GM23338 (cell line): Measurements from ENCODE around the gene CBLC. TPM values are rescaled to one million over a fixed set of nuclear protein-coding genes. Genes with fewer than 3 reads are reported as not detected.

Experiments used
- ATAC-seq: fragments of 200-7000 bp; cut with Tn5 transposase; 3 replicates; pipeline ENCODE4 v1.9.1; 2020
- DNase-seq: peaks from one replicate; pipeline ENCODE4 v3.0.0-alpha.2; 2015; ENCODE audit warnings: low spot score
- H2AFZ ChIP-seq: fragments of 200-600 bp; sonication (generic); 2 replicates; pipeline ENCODE4 v1.8.0; 2016; ENCODE audit warnings: antibody characterized with exemption, mild to moderate bottlenecking, moderate library complexity
- H3F3A ChIP-seq: fragments of 200-600 bp; sonication (generic); replicated peaks from 2 replicates; pipeline ENCODE4 v1.8.0; 2017; ENCODE audit warnings: antibody characterized with exemption, mixed run types, low read depth
- H3K27ac ChIP-seq: fragments of 200-600 bp; sonication (generic); 2 replicates; pipeline ENCODE4 v1.6.1; 2016; ENCODE audit warnings: low read depth
- H3K27me3 ChIP-seq: fragments of 200-600 bp; sonication (generic); 2 replicates; pipeline ENCODE4 v1.8.0; 2016; ENCODE audit warnings: mild to moderate bottlenecking, mixed run types, moderate library complexity; ENCODE audit not compliant: insufficient read depth
- H3K36me3 ChIP-seq: fragments of 200-600 bp; sonication (generic); 2 replicates; pipeline ENCODE4 v1.8.0; 2016; ENCODE audit warnings: mild to moderate bottlenecking; ENCODE audit not compliant: insufficient read depth
- H3K4me1 ChIP-seq: fragments of 200-600 bp; sonication (generic); 2 replicates; pipeline ENCODE4 v1.8.0; 2016; ENCODE audit warnings: mild to moderate bottlenecking, moderate library complexity; ENCODE audit not compliant: insufficient read depth
- H3K4me2 ChIP-seq: fragments of 200-600 bp; sonication (generic); 2 replicates; pipeline ENCODE4 v1.7.1; 2017; ENCODE audit warnings: mixed run types
- H3K4me3 ChIP-seq: fragments of 200-600 bp; sonication (generic); 2 replicates; pipeline ENCODE4 v1.6.1; 2016; ENCODE audit warnings: mixed run types
- H3K79me2 ChIP-seq: fragments of 200-600 bp; sonication (generic); replicated peaks from 2 replicates; pipeline ENCODE4 v1.8.0; 2017; ENCODE audit warnings: mild to moderate bottlenecking; ENCODE audit not compliant: insufficient read depth
- H3K9me2 ChIP-seq: fragments of 200-600 bp; sonication (generic); 2 replicates; pipeline ENCODE4 v1.8.0; 2017; ENCODE audit not compliant: insufficient read depth
- H4K20me1 ChIP-seq: fragments of 200-600 bp; sonication (generic); replicated peaks from 2 replicates; pipeline ENCODE4 v1.8.0; 2017; ENCODE audit warnings: mild to moderate bottlenecking; ENCODE audit not compliant: insufficient read depth
- H3K27ac Mint-ChIP-seq: 2 replicates; pipeline ENCODE4 v1.8.0; 2020; ENCODE audit warnings: inconsistent platforms, mild to moderate bottlenecking, moderate library complexity, mixed read lengths
- H3K27me3 Mint-ChIP-seq: 3 replicates; pipeline ENCODE4 v1.8.0; 2022; ENCODE audit warnings: low read depth, mild to moderate bottlenecking, moderate library complexity, mixed read lengths, inconsistent platforms; ENCODE audit not compliant: insufficient read depth, poor library complexity
- H3K36me3 Mint-ChIP-seq: 3 replicates; pipeline ENCODE4 v1.8.0; 2021; ENCODE audit warnings: low read depth, mild to moderate bottlenecking, inconsistent platforms, moderate library complexity, mixed read lengths
- H3K4me1 Mint-ChIP-seq: 3 replicates; pipeline ENCODE4 v1.8.0; 2020; ENCODE audit warnings: mild to moderate bottlenecking, inconsistent platforms, mixed read lengths
- H3K4me3 Mint-ChIP-seq: 3 replicates; pipeline ENCODE4 v1.8.0; 2021; ENCODE audit warnings: moderate library complexity, mild to moderate bottlenecking, inconsistent platforms, mixed read lengths
- H3K9me3 Mint-ChIP-seq: 3 replicates; pipeline ENCODE4 v1.8.0; 2020; ENCODE audit warnings: moderate library complexity, mild to moderate bottlenecking, inconsistent platforms, mixed read lengths
- CREB1 ChIP-seq: fragments of 250-450 bp; sonication (Bioruptor Pico); IDR thresholded peaks from 2 replicates; pipeline ENCODE4 v1.5.0; 2020; ENCODE audit warnings: low read depth, mild to moderate bottlenecking, moderate library complexity
- EZH2 ChIP-seq: fragments of 200-600 bp; sonication (generic); IDR thresholded peaks from one replicate; pipeline ENCODE4 v1.8.0; 2017; ENCODE audit warnings: antibody characterized with exemption, mild to moderate bottlenecking, low read depth; ENCODE audit not compliant: unreplicated experiment
- EZH2phosphoT487 ChIP-seq: fragments of 200-600 bp; sonication (generic); IDR thresholded peaks from one replicate; pipeline ENCODE4 v1.8.1; 2018; ENCODE audit warnings: antibody characterized with exemption; ENCODE audit not compliant: unreplicated experiment
- NANOG ChIP-seq: IDR thresholded peaks from 2 replicates; pipeline ENCODE4 v1.6.1; 2016; ENCODE audit warnings: antibody characterized with exemption, borderline replicate concordance
- POLR2AphosphoS5 ChIP-seq: IDR thresholded peaks from 2 replicates; pipeline ENCODE4 v1.6.1; 2016; ENCODE audit warnings: antibody characterized with exemption, low read depth
- STAT1 ChIP-seq: IDR thresholded peaks from one replicate; pipeline ENCODE4 v1.6.1; 2016; ENCODE audit warnings: antibody characterized with exemption; ENCODE audit not compliant: unreplicated experiment
- ZNF114 ChIP-seq: fragments of 250-450 bp; sonication (Bioruptor Pico); IDR thresholded peaks from 2 replicates; pipeline ENCODE4 v1.5.0; 2020; ENCODE audit warnings: mild to moderate bottlenecking, moderate library complexity
- ZNF331 ChIP-seq: fragments of 250-450 bp; sonication (Bioruptor Pico); IDR thresholded peaks from 2 replicates; pipeline ENCODE4 v1.5.0; 2020; ENCODE audit warnings: low read depth, mild to moderate bottlenecking, moderate library complexity
- polyA plus RNA-seq: library from polyadenylated mRNA; unstranded; fragments of >200 nt; fragmentation: Nextera tagmentation; extraction: Ambion mirVana; gene quantifications from 2 replicates; pipeline ENCODE4 v1.2.1, GENCODE V29; 2016
- total RNA-seq: library from RNA; depleted of rRNA; stranded (reverse); fragments of >200 nt; shearing (Covaris generic); gene quantifications from 2 replicates; pipeline ENCODE4 v1.2.3, GENCODE V29; 2014
- TF ChIP-seq, protein P1 (sequence below): fragments of 250-450 bp; sonication (Bioruptor Pico); IDR thresholded peaks from 2 replicates; pipeline ENCODE4 v1.5.0; 2020; ENCODE audit warnings: mild to moderate bottlenecking, moderate library complexity
- TF ChIP-seq, protein P2 (sequence below): IDR thresholded peaks from 2 replicates; pipeline ENCODE4 v1.6.1; 2016; ENCODE audit warnings: antibody characterized with exemption
- TF ChIP-seq, protein P3 (sequence below), 2 experiments: fragments of 200-600 bp in 1 of 2; sonication (generic) in 1 of 2; conservative IDR thresholded peaks; 2 replicates each; pipeline versions ENCODE4 v1.5.1 to v1.6.1; 2016 to 2017; ENCODE audit warnings: antibody characterized with exemption in 2 of 2, low read depth in 2 of 2, mild to moderate bottlenecking in 2 of 2, moderate library complexity in 1 of 2

CBLC gene
- total and polyA plus RNA-seq, 2 experiments from 2014 or later: 14.5 to 29.3 TPM

DNA sequence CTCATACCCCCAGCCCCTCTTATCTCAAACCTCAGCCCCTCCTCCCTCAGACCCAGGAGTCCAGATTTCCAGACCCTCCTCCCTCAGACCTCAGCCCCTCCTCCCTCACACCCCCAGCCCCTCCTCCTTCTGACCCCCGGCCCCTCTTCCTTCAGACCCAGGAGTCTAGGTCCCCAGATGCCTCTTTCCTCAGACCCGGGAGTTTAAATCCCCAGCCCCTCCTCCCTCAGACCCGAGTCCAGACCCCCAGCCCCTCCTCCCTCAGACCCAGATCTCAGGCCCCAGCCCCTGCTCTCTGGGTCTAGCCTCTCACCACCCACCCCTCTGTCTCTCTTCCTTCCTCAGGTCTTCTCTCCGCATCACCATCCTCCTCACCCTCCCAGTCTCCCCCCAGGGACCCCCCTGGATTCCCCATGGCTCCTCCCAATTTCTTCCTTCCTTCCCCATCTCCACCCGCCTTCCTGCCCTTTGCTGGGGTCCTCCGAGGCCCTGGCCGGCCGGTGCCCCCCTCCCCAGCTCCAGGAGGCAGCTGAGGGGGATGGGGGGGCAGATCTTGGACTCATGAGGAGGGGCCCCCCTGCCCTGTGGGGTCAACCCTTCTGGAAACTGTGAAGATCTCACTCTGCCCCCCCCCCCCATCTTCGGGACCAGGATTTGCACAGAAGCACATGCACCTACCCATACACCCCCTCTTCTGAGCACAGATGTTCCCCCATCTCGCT, 18.4 kb upstream of the CBLC start (continued):
- TF ChIP-seq, protein P1, sequence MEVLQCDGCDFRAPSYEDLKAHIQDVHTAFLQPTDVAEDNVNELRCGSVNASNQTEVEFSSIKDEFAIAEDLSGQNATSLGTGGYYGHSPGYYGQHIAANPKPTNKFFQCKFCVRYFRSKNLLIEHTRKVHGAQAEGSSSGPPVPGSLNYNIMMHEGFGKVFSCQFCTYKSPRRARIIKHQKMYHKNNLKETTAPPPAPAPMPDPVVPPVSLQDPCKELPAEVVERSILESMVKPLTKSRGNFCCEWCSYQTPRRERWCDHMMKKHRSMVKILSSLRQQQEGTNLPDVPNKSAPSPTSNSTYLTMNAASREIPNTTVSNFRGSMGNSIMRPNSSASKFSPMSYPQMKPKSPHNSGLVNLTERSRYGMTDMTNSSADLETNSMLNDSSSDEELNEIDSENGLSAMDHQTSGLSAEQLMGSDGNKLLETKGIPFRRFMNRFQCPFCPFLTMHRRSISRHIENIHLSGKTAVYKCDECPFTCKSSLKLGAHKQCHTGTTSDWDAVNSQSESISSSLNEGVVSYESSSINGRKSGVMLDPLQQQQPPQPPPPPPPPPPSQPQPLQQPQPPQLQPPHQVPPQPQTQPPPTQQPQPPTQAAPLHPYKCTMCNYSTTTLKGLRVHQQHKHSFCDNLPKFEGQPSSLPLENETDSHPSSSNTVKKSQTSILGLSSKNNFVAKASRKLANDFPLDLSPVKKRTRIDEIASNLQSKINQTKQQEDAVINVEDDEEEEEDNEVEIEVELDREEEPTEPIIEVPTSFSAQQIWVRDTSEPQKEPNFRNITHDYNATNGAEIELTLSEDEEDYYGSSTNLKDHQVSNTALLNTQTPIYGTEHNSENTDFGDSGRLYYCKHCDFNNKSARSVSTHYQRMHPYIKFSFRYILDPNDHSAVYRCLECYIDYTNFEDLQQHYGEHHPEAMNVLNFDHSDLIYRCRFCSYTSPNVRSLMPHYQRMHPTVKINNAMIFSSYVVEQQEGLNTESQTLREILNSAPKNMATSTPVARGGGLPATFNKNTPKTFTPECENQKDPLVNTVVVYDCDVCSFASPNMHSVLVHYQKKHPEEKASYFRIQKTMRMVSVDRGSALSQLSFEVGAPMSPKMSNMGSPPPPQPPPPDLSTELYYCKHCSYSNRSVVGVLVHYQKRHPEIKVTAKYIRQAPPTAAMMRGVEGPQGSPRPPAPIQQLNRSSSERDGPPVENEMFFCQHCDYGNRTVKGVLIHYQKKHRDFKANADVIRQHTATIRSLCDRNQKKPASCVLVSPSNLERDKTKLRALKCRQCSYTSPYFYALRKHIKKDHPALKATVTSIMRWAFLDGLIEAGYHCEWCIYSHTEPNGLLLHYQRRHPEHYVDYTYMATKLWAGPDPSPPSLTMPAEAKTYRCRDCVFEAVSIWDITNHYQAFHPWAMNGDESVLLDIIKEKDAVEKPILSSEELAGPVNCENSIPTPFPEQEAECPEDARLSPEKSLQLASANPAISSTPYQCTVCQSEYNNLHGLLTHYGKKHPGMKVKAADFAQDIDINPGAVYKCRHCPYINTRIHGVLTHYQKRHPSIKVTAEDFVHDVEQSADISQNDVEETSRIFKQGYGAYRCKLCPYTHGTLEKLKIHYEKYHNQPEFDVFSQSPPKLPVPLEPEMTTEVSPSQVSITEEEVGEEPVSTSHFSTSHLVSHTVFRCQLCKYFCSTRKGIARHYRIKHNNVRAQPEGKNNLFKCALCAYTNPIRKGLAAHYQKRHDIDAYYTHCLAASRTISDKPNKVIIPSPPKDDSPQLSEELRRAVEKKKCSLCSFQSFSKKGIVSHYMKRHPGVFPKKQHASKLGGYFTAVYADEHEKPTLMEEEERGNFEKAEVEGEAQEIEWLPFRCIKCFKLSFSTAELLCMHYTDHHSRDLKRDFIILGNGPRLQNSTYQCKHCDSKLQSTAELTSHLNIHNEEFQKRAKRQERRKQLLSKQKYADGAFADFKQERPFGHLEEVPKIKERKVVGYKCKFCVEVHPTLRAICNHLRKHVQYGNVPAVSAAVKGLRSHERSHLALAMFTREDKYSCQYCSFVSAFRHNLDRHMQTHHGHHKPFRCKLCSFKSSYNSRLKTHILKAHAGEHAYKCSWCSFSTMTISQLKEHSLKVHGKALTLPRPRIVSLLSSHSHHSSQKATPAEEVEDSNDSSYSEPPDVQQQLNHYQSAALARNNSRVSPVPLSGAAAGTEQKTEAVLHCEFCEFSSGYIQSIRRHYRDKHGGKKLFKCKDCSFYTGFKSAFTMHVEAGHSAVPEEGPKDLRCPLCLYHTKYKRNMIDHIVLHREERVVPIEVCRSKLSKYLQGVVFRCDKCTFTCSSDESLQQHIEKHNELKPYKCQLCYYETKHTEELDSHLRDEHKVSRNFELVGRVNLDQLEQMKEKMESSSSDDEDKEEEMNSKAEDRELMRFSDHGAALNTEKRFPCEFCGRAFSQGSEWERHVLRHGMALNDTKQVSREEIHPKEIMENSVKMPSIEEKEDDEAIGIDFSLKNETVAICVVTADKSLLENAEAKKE (CRISPR knock-in tag): no peak
- TF ChIP-seq ZNF331 (CRISPR knock-in tag): no peak
- no peak for TF ChIP-seq STAT1

DNA sequence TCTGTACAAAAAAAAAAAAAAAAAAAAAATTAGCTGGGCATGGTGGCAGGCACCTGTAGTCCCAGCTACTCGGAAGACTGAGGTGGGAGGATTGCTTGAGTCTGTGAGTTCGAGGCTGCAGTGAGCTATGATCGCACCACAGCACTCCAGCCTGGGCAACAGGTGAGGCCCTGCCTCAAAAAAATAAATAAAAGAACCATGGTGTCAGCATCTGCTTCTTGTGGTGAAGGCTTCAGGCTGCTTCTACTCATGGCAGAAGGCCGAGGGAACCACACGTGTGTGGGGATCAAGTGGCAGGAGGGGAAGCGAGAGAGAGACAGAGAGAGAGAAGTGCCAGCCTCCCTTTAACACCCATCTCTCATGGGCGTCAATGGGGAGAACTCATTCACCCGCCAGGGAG, 15.7 kb upstream of the CBLC start:
- ATAC-seq (no peak), DNase-seq (no peak)
- H3K27me3 Mint-ChIP-seq: peaks cover 21% of the 10 kb centered on the region
- Histone ChIP-seq H3F3A (0 out of 2 replicates have a peak, but pooled peaks cover 6% of the 10 kb centered on the region), H3K9me2 (no peaks in the 10 kb centered on the region), H3K4me1 (peaks cover 7% of the 10 kb centered on the region; the same call in 1 of the 2 replicates), H4K20me1 (no peaks in the 10 kb centered on the region), H2AFZ (no peak overlapping the region), H3K36me3 (no peaks in the 10 kb centered on the region), H3K4me2 (no peak overlapping the region), H3K27me3 (peaks cover 16% of the 10 kb centered on the region), H3K27ac (no peak overlapping the region), H3K4me3 (no peak overlapping the region), H3K79me2 (no peaks in the 10 kb centered on the region)
- H3K9me3 Mint-ChIP-seq: no peaks in the 10 kb centered on the region
- no peak overlapping the region for H3K27ac Mint-ChIP-seq
- no peak overlapping the region for H3K4me3 Mint-ChIP-seq
- no peaks in the 10 kb centered on the region for H3K36me3 Mint-ChIP-seq
- peaks cover 9% of the 10 kb centered on the region for H3K4me1 Mint-ChIP-seq
- TF ChIP-seq, protein P2, sequence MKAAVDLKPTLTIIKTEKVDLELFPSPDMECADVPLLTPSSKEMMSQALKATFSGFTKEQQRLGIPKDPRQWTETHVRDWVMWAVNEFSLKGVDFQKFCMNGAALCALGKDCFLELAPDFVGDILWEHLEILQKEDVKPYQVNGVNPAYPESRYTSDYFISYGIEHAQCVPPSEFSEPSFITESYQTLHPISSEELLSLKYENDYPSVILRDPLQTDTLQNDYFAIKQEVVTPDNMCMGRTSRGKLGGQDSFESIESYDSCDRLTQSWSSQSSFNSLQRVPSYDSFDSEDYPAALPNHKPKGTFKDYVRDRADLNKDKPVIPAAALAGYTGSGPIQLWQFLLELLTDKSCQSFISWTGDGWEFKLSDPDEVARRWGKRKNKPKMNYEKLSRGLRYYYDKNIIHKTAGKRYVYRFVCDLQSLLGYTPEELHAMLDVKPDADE: no peak
- TF ChIP-seq, protein P3, sequence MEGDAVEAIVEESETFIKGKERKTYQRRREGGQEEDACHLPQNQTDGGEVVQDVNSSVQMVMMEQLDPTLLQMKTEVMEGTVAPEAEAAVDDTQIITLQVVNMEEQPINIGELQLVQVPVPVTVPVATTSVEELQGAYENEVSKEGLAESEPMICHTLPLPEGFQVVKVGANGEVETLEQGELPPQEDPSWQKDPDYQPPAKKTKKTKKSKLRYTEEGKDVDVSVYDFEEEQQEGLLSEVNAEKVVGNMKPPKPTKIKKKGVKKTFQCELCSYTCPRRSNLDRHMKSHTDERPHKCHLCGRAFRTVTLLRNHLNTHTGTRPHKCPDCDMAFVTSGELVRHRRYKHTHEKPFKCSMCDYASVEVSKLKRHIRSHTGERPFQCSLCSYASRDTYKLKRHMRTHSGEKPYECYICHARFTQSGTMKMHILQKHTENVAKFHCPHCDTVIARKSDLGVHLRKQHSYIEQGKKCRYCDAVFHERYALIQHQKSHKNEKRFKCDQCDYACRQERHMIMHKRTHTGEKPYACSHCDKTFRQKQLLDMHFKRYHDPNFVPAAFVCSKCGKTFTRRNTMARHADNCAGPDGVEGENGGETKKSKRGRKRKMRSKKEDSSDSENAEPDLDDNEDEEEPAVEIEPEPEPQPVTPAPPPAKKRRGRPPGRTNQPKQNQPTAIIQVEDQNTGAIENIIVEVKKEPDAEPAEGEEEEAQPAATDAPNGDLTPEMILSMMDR (conservative IDR thresholded peaks at IDR 0.05; ENCODE audit: low read depth in 2 of 2): no peak
- TF ChIP-seq ZNF114 (CRISPR knock-in tag) (no peak), NANOG (no peak), EZH2phosphoT487 (no peak), CREB1 (CRISPR knock-in tag) (no peak), EZH2 (no peak), STAT1 (no peak), POLR2AphosphoS5 (no peak)
